GM12891 (cell line): Measurements from ENCODE around the gene UCHL5.

ENCODE experiments used
- DNase-seq: peaks from one replicate; pipeline ENCODE4 v3.0.0; 2011; ENCODE audit warnings: low spot score; ENCODE audit not compliant: insufficient read length
- FAIRE-seq: peaks from 2 replicates; lab custom pipeline; 2011; peaks lifted over from hg19 to GRCh38; lab: Jason Lieb, UNC
- PAX5 ChIP-seq: IDR thresholded peaks from 2 replicates; pipeline ENCODE4 v1.6.1; 2011; ENCODE audit warnings: low read length, moderate library complexity, mild to moderate bottlenecking; ENCODE audit not compliant: insufficient read depth, severe bottlenecking
- POLR2A ChIP-seq: IDR thresholded peaks from 2 replicates; pipeline ENCODE4 v1.6.1; 2011; ENCODE audit warnings: low read depth, low read length, control low read depth
- POLR2AphosphoS5 ChIP-seq: IDR thresholded peaks from 2 replicates; pipeline ENCODE4 v1.6.1; 2011; ENCODE audit warnings: low read depth, low read length, control low read depth
- POU2F2 ChIP-seq: IDR thresholded peaks from 2 replicates; pipeline ENCODE4 v1.6.1; 2011; ENCODE audit warnings: low read depth, mild to moderate bottlenecking, control low read depth, low read length, moderate library complexity
- SPI1 ChIP-seq: IDR thresholded peaks from 2 replicates; pipeline ENCODE4 v1.6.1; 2011; ENCODE audit warnings: low read depth, low read length, control low read depth
- TAF1 ChIP-seq: IDR thresholded peaks from 2 replicates; pipeline ENCODE4 v1.6.1; 2011; ENCODE audit warnings: low read depth, low read length, control low read depth

The UCHL5 gene

GRCh38 chr1:192969091-192969490 lies 90.1 kb downstream of the UCHL5 start:
- TF ChIP-seq TAF1 (no peak), POLR2A (no peak), PAX5 (no peak), POLR2AphosphoS5 (no peak), SPI1 (no peak), POU2F2 (no peak)
- FAIRE-seq (no peak), DNase-seq (no peak)

- no peak for TF ChIP-seq TAF1
- no peak for TF ChIP-seq POU2F2
- TF ChIP-seq SPI1: no peak
- no peak for TF ChIP-seq POLR2A
- no peak for TF ChIP-seq PAX5
- TF ChIP-seq POLR2AphosphoS5: no peak
- DNase-seq (no peak), FAIRE-seq (no peak)
Observed at GRCh38 chr1:192968323-192968722, 90.8 kb downstream of the UCHL5 start.

- no peak for TF ChIP-seq SPI1
- no peak for TF ChIP-seq PAX5
- TF ChIP-seq TAF1: no peak
- no peak for TF ChIP-seq POLR2AphosphoS5
- no peak for TF ChIP-seq POU2F2
- TF ChIP-seq POLR2A: no peak
- DNase-seq (no peak), FAIRE-seq (no peak)
Observed at GRCh38 chr1:192967901-192968300, 91.3 kb downstream of the UCHL5 start.

- TF ChIP-seq POU2F2 (no peak), SPI1 (no peak), TAF1 (no peak), POLR2A (no peak), PAX5 (no peak), POLR2AphosphoS5 (no peak)
- no peak for FAIRE-seq
- DNase-seq: no peak
Observed at GRCh38 chr1:192967211-192967877, 91.8 kb downstream of the UCHL5 start.

- DNase-seq (no peak), FAIRE-seq (peak; percentile 54)
- TF ChIP-seq TAF1: no peak
- TF ChIP-seq POU2F2: no peak
- TF ChIP-seq POLR2AphosphoS5: no peak
- TF ChIP-seq SPI1: no peak
- no peak for TF ChIP-seq PAX5
- TF ChIP-seq POLR2A: no peak
Observed at GRCh38 chr1:192966073-192966472, 93.1 kb downstream of the UCHL5 start.

- DNase-seq (no peak), FAIRE-seq (no peak)
- no peak for TF ChIP-seq POLR2A
- TF ChIP-seq POLR2AphosphoS5: no peak
- no peak for TF ChIP-seq POU2F2
- no peak for TF ChIP-seq TAF1
- TF ChIP-seq PAX5: no peak
- no peak for TF ChIP-seq SPI1
Observed at GRCh38 chr1:192962901-192963300, 96.3 kb downstream of the UCHL5 start.
